Measurements from ENCODE around the gene ZFAND2A. TPM values are rescaled to one million over a fixed set of nuclear protein-coding genes. Genes with fewer than 3 reads are reported as not detected.
"Not testable (repeated sequence)": the region's sequence is repeated elsewhere in the genome, so short reads cannot be mapped to it uniquely, and the experiment has no call there.

ZFAND2A gene
- total and polyA plus RNA-seq, 7 experiments from 2014 or later = 21.2 to 74.5 (median 43.2) TPM

- ATAC-seq (no peak), DNase-seq (no peak)
- Mint-ChIP-seq H3K36me3 (peaks cover 0 to 11% (median 0%) of the 10 kb centered on the region in 5 donors), H3K9me3 (no peaks in the 10 kb centered on the region), H3K4me3 (peak overlapping the region in 3 of 10 donors; percentile 9 to 29 (median 12)), H3K27me3 (no peaks in the 10 kb centered on the region), H3K27ac (peak overlapping the region in 3 of 9 donors; percentile 13 to 70 (median 32)), H3K4me1 (peaks cover 9 to 28% (median 20%) of the 10 kb centered on the region in 7 donors)
- ChIA-PET CTCF (no interaction called here), POLR2A (no interaction called here)
- H3K4me1 ChIP-seq (ENCODE audit: control insufficient read depth in 2 of 2, insufficient read depth in 2 of 2, low read length in 2 of 2) = peaks cover 13 to 18% of the 10 kb centered on the region in 2 donors
- intact Hi-C loops (cut with micrococcal nuclease) = loop anchor here in 1 of 2 donors (5.0 kb wide), 1 partner anchor 1016 kb away; no protein-coding TSS in a partner anchor
- H3K27ac ChIP-seq (ENCODE audit: low read depth, low read length) = no peak overlapping the region
- no peak overlapping the region for H3K4me3 ChIP-seq (ENCODE audit: low read length)
- H3K36me3 ChIP-seq (ENCODE audit: control insufficient read depth in 2 of 3, insufficient read depth in 3 of 3, low read length in 3 of 3) = peaks cover 0 to 16% (median 0%) of the 10 kb centered on the region in 3 experiments
- no peaks in the 10 kb centered on the region for H3K27me3 ChIP-seq (ENCODE audit: control insufficient read depth in 2 of 2, insufficient read depth in 2 of 2, low read length in 2 of 2)
- no peaks in the 10 kb centered on the region for H3K9me3 ChIP-seq (ENCODE audit: control insufficient read depth in 2 of 3, low read length in 3 of 3)
Measured at GRCh38 chr7:1163121-1163520, 3.1 kb upstream of the ZFAND2A start.

GRCh38 chr7:1160670-1161021, 650 bp upstream of the ZFAND2A start:
- ChIA-PET CTCF (interaction anchor here (1.2 kb wide), 1 partner anchor 9 kb away, joined by 3 read pairs; no protein-coding TSS in a partner anchor), POLR2A (interaction anchor here (0.7 to 2.3 kb wide), 7 partner anchors 8 to 344 kb away, joined by 3 to 10 read pairs (median 4); partner anchors contain the start of gene COX19)
- H3K9me3 Mint-ChIP-seq = no peaks in the 10 kb centered on the region
- ATAC-seq = no peak
- H3K27me3 Mint-ChIP-seq = no peaks in the 10 kb centered on the region
- no peaks in the 10 kb centered on the region for H3K9me3 ChIP-seq (ENCODE audit: control insufficient read depth in 2 of 3, low read length in 3 of 3)
- no peaks in the 10 kb centered on the region for H3K27me3 ChIP-seq (ENCODE audit: control insufficient read depth in 2 of 2, insufficient read depth in 2 of 2, low read length in 2 of 2)
- peak overlapping the region; percentile 96 for H3K27ac ChIP-seq (ENCODE audit: low read depth, low read length)
- peak overlapping the region; percentile 57 to 94 (median 87) for H3K27ac Mint-ChIP-seq
- H3K4me3 Mint-ChIP-seq = peak overlapping the region; percentile 67 to 92 (median 88)
- peaks cover 0 to 18% (median 2%) of the 10 kb centered on the region in 5 donors for H3K36me3 Mint-ChIP-seq
- peaks cover 9 to 35% (median 28%) of the 10 kb centered on the region in 7 donors for H3K4me1 Mint-ChIP-seq
- intact Hi-C loops (cut with micrococcal nuclease) = loop anchor here (1.0 to 5.0 kb wide), 6 partner anchors 9 to 1013 kb away; partner anchors contain the start of genes COX19 (in 2 of the 2) and GET4 (in 1 of the 2)
- peak overlapping the region; percentile 97 for H3K4me3 ChIP-seq (ENCODE audit: low read length)
- peaks cover 13 to 18% of the 10 kb centered on the region in 2 donors for H3K4me1 ChIP-seq (ENCODE audit: control insufficient read depth in 2 of 2, insufficient read depth in 2 of 2, low read length in 2 of 2)
- peaks cover 6 to 37% (median 10%) of the 10 kb centered on the region in 3 experiments for H3K36me3 ChIP-seq (ENCODE audit: control insufficient read depth in 2 of 3, insufficient read depth in 3 of 3, low read length in 3 of 3)
- no peak for DNase-seq

DNA sequence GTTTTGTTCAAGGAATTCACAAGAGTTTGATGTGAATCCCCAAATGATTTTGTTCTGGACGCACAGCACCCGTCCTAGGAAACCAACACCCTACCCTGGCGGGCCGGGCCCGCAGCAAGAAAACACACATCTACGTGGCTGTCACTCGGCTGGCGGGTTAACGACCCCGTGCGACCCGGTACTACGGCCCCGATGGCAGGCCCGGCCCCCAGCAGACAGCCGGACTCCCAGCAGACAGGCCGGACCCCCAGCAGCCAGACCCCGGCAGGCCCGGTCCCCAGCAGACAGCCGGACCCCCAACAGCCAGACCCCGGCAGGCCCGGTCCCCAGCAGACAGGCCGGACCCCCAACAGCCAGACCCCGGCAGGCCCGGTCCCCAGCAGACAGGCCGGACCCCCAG, 765 bp downstream of the ZFAND2A start:
- Mint-ChIP-seq H3K27ac (peak overlapping the region; percentile 15 to 92 (median 87)), H3K4me3 (peak overlapping the region; percentile 72 to 94 (median 84)), H3K36me3 (peaks cover 0 to 21% (median 4%) of the 10 kb centered on the region in 5 donors), H3K4me1 (peaks cover 9 to 35% (median 28%) of the 10 kb centered on the region in 7 donors)
- peaks cover 13 to 18% of the 10 kb centered on the region in 2 donors for H3K4me1 ChIP-seq (ENCODE audit: control insufficient read depth in 2 of 2, insufficient read depth in 2 of 2, low read length in 2 of 2)
- H3K27me3 Mint-ChIP-seq; DNase-seq; intact Hi-C loops (cut with micrococcal nuclease); H3K9me3 Mint-ChIP-seq; H3K27me3 ChIP-seq (ENCODE audit: control insufficient read depth in 2 of 2, insufficient read depth in 2 of 2, low read length in 2 of 2); H3K9me3 ChIP-seq (ENCODE audit: control insufficient read depth in 2 of 3, low read length in 3 of 3); ATAC-seq: not testable (repeated sequence)
- H3K4me3 ChIP-seq (ENCODE audit: low read length) = peak overlapping the region; percentile 97
- POLR2A ChIA-PET = interaction anchor here (0.7 to 2.8 kb wide), 5 partner anchors 10 to 22 kb away, joined by 3 to 12 read pairs (median 10); a partner anchor contains a TSS
- peaks cover 6 to 40% (median 16%) of the 10 kb centered on the region in 3 experiments for H3K36me3 ChIP-seq (ENCODE audit: control insufficient read depth in 2 of 3, insufficient read depth in 3 of 3, low read length in 3 of 3)
- CTCF ChIA-PET = interaction anchor here (0.8 kb wide), 1 partner anchor 18 kb away, joined by 3 read pairs; no protein-coding TSS in a partner anchor
- peak overlapping the region; percentile 96 for H3K27ac ChIP-seq (ENCODE audit: low read depth, low read length)

- peaks cover 0 to 19% (median 4%) of the 10 kb centered on the region in 5 donors for H3K36me3 Mint-ChIP-seq
- H3K4me1 Mint-ChIP-seq = peaks cover 16 to 35% (median 28%) of the 10 kb centered on the region in 7 donors
- no peaks in the 10 kb centered on the region for H3K27me3 ChIP-seq (ENCODE audit: control insufficient read depth in 2 of 2, insufficient read depth in 2 of 2, low read length in 2 of 2)
- ATAC-seq (no peak), DNase-seq (no peak)
- H3K4me3 ChIP-seq (ENCODE audit: low read length) = peak overlapping the region; percentile 97
- H3K4me3 Mint-ChIP-seq = peak overlapping the region; percentile 72 to 94 (median 84)
- peaks cover 6 to 48% (median 18%) of the 10 kb centered on the region in 3 experiments for H3K36me3 ChIP-seq (ENCODE audit: control insufficient read depth in 2 of 3, insufficient read depth in 3 of 3, low read length in 3 of 3)
- intact Hi-C loops (cut with micrococcal nuclease) = no loop called here
- ChIA-PET POLR2A (interaction anchor here (0.6 to 2.8 kb wide), 4 partner anchors 11 to 1673 kb away, joined by 3 to 12 read pairs (median 4); a partner anchor contains a TSS), CTCF (interaction anchor here (0.8 kb wide), 2 partner anchors 17 to 19 kb away, joined by 3 to 4 read pairs; no protein-coding TSS in a partner anchor)
- no peaks in the 10 kb centered on the region for H3K9me3 ChIP-seq (ENCODE audit: control insufficient read depth in 2 of 3, low read length in 3 of 3)
- no peaks in the 10 kb centered on the region for H3K27me3 Mint-ChIP-seq
- no peaks in the 10 kb centered on the region for H3K9me3 Mint-ChIP-seq
- H3K27ac Mint-ChIP-seq = peak overlapping the region; percentile 15 to 92 (median 87)
- peak overlapping the region; percentile 96 for H3K27ac ChIP-seq (ENCODE audit: low read depth, low read length)
- peaks cover 13 to 18% of the 10 kb centered on the region in 2 donors for H3K4me1 ChIP-seq (ENCODE audit: control insufficient read depth in 2 of 2, insufficient read depth in 2 of 2, low read length in 2 of 2)
Measured at GRCh38 chr7:1158203-1159126, 1.5 kb downstream of the ZFAND2A start.

DNA sequence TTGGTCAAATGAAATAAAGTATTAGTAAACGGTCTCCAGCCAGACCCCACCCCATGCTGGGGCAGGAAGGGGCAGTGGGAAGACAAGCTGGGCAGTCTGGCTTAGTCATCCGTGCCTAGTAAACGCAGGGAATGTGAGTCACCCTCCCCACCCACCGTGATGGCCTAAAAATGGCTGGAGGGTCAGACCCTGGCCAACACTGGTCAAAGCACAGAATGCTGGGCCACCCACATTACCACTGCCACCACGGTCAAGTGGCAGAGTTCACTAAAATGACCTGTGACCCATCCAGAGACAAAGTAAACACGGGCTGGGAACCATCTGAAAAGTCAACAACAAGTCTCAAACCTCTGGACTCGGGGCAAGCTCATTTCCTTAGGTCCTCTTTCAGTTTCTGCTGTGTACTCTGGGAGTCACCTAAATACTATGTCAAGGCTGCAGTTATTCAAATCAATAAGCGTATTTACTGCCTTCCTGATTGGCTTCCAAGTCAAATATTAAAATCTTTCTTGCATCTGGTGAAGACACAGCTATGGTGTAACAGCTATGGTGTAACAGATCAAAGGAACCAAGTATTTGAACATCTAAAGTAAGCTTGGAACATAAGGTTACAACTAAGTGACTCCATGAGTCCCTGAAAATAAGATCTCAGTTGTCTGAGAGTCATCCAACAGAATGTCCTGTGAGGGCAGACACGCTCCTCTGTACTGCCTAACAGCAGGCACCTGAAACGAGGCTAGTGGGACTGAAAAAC, 3.0 kb downstream of the ZFAND2A start:
- Mint-ChIP-seq H3K27ac (peak overlapping the region in 1 of 9 donors; percentile 80), H3K4me3 (peak overlapping the region in 4 of 10 donors; percentile 39 to 91 (median 86)), H3K9me3 (no peaks in the 10 kb centered on the region), H3K36me3 (peaks cover 0 to 30% (median 5%) of the 10 kb centered on the region in 5 donors), H3K27me3 (no peaks in the 10 kb centered on the region), H3K4me1 (peaks cover 16 to 34% (median 28%) of the 10 kb centered on the region in 7 donors)
- Histone ChIP-seq H3K27me3 (ENCODE audit: control insufficient read depth in 2 of 2, insufficient read depth in 2 of 2, low read length in 2 of 2) (no peaks in the 10 kb centered on the region), H3K4me1 (ENCODE audit: control insufficient read depth in 2 of 2, insufficient read depth in 2 of 2, low read length in 2 of 2) (peaks cover 13 to 18% of the 10 kb centered on the region in 2 donors), H3K27ac (ENCODE audit: low read depth, low read length) (no peak overlapping the region), H3K36me3 (ENCODE audit: control insufficient read depth in 2 of 3, insufficient read depth in 3 of 3, low read length in 3 of 3) (peaks cover 10 to 63% (median 25%) of the 10 kb centered on the region in 3 experiments), H3K4me3 (ENCODE audit: low read length) (no peak overlapping the region), H3K9me3 (ENCODE audit: control insufficient read depth in 2 of 3, low read length in 3 of 3) (no peaks in the 10 kb centered on the region)
- DNase-seq (no peak), ATAC-seq (no peak)
- intact Hi-C loops (cut with micrococcal nuclease) = no loop called here
- POLR2A ChIA-PET = interaction anchor here (1.0 to 2.8 kb wide), 2 partner anchors 12 to 19 kb away, joined by 3 to 12 read pairs; a partner anchor contains a TSS
- CTCF ChIA-PET = no interaction called here

All from naive thymus-derived CD4-positive, alpha-beta T cell (primary cell).